Anterior cingulate cortex (tissue), 58 donors: Measurements from ENCODE around the gene GP1BA.
A peak's percentile ranks its signal among the peaks of the same experiment; 100 is the strongest.

Source experiments
- DNase-seq, 58 donors: peaks; one replicate each; lab custom pipeline; 2025; lab: John Stamatoyannopoulos, UW

GP1BA gene

DNA sequence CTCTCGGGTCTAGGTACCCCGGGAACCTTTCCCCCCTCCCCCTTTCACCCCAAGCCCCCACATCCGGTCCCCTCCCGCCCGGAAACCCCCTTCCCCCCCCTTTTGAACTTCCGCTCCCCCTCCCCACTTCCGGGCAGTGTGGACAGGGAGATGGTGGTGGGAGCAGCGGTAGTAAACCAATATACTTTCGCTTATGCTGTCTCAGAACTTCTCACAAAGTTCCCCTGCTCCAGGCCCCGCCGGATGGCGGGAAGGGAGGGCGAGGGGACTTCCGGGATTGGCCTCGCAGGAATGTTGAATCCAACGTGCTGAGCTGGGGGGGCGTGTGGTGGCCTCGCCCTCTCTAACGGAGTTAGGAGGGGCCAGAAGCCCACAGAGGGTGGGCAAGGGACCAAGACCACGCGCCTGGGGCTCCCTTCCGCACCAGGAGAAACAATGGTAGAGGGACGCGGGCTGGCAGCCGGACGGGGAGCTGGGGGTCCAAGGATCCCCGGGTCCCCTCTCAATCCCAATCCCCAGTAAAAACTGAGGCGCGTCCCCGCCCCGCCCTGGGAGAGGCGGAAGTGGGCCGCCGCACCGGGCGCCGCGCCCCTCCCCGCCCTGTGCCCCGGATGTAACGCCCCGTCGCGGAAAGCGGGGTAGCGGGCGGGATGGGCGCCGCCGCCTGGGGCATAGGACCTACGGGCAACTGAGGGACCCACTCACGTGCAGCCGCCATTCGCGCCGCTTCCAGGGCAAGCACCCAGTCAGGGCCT, 15.5 kb downstream of the GP1BA start:
- peak in 25 of 58 donors; percentile 11 to 69 (median 46) for DNase-seq

GRCh38 chr17:4948166-4948930, 16.3 kb downstream of the GP1BA start, which contains the start of gene PFN1:
Gene PFN1, minus strand, starts transcription at chr17:4948530. Its CDS starts 136 bp downstream, at chr17:4948394.
- DNase-seq = peak in 57 of 58 donors; percentile 29 to 90 (median 78)

DNA sequence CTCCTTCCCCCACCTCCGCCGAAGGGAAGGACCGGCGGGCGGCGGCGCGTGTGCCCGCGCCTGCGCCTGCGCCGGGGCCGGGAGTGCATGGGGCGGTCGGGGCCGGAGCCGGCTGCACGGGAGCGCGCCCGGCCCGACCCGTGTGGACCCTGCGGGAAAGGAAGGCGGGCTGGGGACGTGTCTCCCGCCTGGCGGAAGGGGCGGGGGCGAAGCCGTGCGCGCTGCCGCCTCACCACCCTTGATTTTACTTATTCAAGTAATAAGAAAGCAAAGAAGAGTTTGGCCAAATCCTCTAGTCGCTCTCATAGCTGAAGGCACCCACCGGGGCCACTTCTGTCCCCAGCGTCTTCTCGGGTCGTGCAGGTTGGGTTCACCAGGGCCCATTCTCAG, 16.8 kb downstream of the GP1BA start:
- peak in 53 of 58 donors; percentile 27 to 85 (median 73) for DNase-seq

DNA sequence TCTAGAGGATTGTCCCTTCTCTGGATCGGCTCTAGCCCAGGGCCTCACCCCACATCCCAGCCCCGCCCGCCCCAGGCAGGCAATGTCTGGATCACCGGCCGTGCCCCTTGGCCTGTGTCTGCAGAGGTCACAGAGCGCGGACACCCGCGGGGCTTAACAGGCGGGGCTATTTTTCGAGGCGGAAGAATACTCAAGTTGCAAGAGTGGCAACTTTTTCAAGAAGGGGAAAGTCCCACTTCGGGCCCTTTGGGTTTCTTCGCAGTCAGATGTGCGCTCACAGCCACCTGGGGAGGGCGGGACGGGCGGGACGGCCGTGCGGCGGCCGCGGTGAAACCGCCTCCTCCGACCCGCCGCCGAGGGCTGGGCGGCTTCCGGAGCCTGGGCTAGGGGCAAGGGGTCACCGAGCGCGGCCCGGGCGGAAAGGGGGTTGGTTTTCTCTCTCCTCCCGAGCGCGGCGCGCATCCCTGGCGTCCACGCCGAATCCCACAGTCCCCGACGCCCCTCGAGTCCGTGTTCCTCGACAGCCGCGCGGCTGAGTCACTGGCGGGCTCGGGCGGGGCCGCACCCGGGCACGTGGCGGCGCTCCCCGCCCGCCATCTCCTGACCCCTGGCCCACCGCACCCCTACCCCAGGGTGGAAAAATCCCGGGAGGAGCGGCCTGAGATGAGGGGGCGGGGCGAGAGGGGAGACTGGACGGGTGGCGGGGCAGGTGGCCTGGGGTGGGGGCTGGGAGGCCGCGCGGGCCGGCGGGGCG, 17.4 kb downstream of the GP1BA start:
- DNase-seq = peak in 24 of 58 donors; percentile 17 to 75 (median 56)

GRCh38 chr17:4950075-4950745, 18.1 kb downstream of the GP1BA start:
- DNase-seq = peak in 4 of 58 donors; percentile 15 to 75 (median 50)

GRCh38 chr17:4950746-4951204, 18.7 kb downstream of the GP1BA start, which contains the start of gene ENO3:
Gene ENO3, plus strand, starts transcription at chr17:4951119. Its CDS starts 711 bp downstream, at chr17:4951830.
- peak in 1 of 58 donors; percentile 6 for DNase-seq

- no peak for DNase-seq
Observed at GRCh38 chr17:4951486-4951885, 19.4 kb downstream of the GP1BA start.

DNA sequence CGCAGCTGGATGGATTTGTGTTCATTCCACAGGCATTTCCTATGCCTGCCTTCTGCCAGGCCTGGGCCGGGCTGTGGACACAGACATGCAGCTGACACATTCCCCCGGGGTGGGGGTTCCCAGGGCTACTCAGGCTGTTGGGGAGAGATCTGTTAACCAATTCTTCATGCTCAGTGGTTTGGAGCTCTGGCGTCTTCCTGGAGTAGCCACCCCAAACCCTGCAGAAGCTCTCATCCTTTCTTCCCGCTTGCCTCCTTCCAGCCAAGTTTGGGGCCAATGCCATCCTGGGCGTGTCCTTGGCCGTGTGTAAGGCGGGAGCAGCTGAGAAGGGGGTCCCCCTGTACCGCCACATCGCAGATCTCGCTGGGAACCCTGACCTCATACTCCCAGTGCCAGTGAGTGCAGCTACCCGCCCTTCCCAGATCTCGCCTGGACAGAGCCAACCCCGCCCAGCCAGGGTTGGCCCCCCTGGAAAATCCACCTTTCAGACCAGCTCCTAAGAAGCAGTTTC, 21.4 kb downstream of the GP1BA start:
- DNase-seq = no peak

GRCh38 chr17:4955091-4955490, 23.0 kb downstream of the GP1BA start:
- DNase-seq = no peak

DNA sequence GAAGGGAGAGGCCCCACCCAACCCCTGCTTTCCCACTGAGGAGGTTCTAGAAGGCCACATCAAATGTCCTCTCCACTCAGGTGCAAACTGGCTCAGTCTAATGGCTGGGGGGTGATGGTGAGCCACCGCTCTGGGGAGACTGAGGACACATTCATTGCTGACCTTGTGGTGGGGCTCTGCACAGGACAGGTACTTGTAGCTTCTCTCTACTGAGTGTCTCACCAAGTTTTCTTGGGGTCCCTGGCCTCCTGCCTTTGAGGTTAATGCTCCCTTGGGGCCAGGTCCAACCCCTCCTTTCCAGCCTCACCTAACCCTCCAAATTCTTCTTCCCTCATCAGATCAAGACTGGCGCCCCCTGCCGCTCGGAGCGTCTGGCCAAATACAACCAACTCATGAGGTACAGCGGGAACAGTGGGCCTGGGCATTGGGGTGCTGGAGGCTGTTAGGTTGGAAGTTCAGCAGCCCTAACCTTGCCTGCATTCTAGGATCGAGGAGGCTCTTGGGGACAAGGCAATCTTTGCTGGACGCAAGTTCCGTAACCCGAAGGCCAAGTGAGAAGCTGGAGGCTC, 24.5 kb downstream of the GP1BA start:
- no peak for DNase-seq

DNA sequence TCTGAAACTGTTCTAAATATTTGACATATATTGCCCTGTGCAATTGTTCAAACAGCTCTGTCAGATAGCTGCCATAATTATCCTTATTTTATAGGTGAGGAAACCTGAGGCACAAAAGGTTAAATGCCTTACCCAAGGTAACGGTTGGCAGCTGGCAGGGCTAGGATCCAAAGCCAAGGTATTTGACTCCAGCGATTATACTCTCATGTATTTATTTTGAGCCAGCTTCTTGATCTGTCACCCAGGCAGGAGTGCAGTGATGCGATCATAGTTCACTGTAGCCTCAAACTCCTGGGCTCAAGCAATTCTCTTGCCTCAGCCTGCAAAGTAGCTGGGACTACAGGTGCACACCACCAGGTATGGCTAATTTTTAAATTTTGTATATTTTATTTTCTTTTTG, 26.0 kb downstream of the GP1BA start:
- DNase-seq = no peak

- DNase-seq = no peak
Observed at GRCh38 chr17:4959261-4959965, 27.3 kb downstream of the GP1BA start.

- DNase-seq = no peak
Observed at GRCh38 chr17:4960279-4960922, 28.3 kb downstream of the GP1BA start.

DNA sequence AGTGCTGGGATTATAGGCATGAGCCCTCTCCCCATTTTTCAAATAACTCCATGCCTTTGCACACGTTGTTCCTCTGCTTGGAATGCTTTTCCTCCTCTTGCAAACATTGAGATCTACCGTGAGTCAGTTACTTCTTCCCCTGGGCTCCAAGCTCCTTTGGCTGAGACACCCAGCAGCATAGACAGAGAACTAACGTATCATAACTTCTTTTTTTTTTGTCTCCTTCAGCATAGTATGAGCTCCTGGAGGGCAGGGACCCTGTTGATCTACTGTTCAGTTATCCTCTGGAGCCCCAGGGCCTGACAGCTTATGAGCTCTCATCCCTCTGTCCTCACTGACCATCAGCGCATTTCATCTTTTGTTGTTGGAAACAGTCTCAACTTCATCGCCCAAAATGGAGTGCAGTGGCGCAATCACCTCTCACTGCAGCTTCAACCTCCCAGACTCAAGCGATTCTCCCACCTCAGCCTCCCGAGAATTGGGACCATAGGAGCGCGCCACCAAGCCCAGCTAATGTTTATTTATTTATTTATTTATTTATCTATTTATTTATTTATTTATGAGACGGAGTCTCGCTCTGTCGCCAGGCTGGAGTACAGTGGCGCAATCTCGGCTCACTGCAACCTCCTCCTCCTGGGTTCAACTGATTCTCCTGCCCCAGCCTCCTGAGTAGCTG, 33.4 kb downstream of the GP1BA start:
- DNase-seq = no peak

- peak in 57 of 58 donors; percentile 93 to 100 (median 99) for DNase-seq
Observed at GRCh38 chr17:4966844-4967538, 34.9 kb downstream of the GP1BA start.

GRCh38 chr17:4967539-4968485, 35.7 kb downstream of the GP1BA start, which contains the start of gene SPAG7:
Gene SPAG7, minus strand, starts transcription at chr17:4967817. Its CDS starts 13 bp downstream, at chr17:4967804.
- peak in 57 of 58 donors; percentile 91 to 100 (median 97) for DNase-seq
